GM19395 (cell line): ENCODE measurements around the gene ARHGEF6.

ENCODE experiments used
- ATAC-seq: cut with Tn5 transposase; IDR thresholded peaks from one replicate; pipeline ENCODE4 v1.9.1; 2021; ENCODE audit warnings: mild to moderate bottlenecking, moderate library complexity; ENCODE audit not compliant: unreplicated experiment

The ARHGEF6 gene

DNA sequence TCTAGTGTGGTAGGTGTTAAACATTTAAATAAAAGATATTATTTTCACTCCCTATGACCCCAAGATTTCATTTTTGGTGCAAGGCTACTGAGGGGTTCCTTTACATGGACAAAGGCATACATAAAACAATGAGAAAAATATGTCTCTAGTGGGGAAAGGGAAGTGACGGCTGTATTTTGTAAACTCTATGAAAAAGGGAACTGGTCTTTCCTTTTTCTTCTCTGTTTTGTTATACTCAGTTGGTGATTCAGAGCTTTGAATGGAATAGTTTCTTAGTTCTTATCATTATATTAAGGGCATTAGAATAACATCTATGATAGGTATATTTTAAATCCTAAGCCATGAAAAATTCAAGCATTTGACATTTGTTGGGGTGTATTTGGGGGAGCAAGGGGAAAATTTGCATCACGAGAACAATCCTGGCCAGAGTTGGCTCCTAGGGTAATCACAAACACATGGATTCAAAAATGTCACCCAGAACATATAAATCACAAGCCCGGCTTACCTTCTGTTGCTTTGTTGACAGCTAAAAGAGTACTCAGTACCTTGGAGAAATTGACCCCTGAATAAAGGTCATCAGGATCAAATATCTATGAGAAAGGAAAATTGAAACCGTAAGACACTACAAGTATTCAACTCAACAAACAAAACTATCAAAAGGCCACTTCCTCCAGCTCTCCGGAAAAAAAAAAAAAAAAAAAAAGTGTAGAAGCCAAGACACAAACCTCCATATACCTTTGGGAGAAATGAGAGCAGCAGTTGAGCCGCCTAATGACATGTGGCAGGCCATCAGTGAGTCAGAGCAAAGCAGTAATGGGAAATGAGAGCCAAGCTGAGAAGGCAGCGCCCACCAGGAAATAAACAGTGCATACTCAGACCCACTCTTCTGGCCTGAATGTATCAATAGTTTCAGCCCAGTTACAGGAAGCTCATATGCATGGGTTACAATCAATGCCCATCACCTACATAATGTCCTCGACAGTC lies 33.4 kb downstream of the ARHGEF6 start:
- peak; percentile 68 for ATAC-seq

DNA sequence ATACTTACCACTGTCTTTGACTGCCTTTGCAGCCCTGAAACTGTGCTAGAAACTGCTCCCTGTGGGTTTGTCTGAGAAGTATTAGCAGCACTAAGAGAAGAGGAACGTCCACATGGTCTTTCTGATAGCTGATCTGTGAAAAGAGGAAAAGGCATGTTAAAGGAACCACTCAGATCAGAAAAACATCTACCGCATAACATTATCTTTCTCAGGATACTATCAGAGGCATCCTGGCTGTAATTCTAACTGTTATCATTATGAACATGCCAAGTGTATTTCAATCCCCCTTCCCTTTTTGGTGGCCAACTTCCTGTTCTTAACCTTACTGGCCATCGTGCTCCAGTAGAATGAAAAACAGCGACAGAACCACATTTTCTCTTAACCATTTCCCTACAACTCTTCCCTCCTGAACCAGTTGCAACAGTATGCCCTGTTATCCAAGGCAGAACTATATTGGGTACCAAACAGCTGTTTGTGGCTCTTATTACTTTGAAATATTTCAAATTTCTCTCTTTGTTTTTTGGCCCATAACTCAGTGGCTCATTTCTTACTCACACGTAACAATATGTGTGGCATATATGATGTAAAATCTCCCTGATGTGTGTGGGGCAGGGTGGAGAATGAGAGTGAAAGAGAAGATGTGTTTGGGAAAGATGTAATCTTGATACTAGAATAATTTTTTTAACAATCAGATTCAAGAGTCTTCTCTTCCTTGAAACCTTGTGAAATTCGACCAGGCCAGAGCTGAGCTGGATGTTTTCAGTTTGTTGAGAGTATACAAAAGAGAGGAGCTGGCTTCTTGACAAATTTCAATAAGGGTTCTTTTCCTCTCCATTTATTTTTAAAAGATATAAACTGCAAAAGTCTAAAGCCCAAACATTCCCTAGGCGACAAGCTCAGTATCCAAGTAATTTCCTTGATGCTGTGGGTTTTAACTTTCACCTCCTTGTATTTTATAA lies 35.2 kb downstream of the ARHGEF6 start:
- ATAC-seq, result no peak

DNA sequence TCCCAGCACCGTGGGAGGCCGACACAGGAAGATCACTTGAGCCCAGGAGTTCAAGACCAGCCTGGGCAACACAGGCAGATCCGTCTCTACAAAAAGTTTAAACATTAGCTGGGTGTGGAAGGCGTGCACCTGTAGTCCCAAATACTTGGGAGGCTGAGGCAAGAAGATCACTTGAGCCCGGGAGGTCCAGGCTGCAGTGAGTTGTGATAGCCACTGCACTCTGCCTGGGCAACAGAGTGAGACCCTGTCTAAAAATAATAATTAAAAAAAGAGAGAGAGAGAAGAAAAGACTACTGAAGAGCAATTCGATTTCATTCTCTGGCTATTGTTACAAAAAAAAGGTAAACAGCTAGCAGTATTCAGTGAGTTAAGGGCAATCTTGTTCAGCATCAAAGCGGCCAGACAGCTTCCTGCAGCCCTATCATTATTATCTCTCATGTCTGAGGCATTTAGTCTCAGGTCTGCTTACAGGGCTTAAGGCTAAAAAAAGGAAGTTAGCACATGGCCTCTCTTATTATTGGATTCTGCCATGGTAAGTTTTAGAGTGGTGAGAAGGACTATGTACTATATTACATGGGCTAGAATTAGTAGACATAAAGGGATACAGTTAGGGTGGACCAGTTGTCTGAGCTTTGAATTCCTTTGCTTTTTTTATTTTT lies 37.9 kb downstream of the ARHGEF6 start:
- no peak for ATAC-seq

- ATAC-seq, result no peak
Measured at GRCh38 chrX:136738049-136738729, 42.5 kb downstream of the ARHGEF6 start.

DNA sequence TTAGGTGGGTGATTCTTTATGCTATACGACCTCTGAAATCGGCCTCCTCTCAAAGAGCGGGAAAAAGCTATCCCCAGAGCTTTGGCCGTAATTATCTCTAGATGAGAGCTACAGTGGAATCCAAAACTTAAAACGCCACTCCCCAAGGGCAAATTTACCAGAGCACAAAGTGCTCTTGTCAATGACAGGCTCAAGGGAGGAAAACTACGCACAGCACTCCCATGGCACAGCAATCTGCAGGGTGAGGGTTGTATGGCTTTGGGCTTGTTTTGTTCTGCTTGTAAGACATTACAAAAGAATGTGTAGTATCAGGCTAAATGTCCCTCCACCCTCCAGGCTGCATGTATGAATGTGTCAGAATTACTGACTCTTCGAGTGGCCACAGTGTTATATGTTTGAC lies 44.0 kb downstream of the ARHGEF6 start:
- no peak for ATAC-seq

DNA sequence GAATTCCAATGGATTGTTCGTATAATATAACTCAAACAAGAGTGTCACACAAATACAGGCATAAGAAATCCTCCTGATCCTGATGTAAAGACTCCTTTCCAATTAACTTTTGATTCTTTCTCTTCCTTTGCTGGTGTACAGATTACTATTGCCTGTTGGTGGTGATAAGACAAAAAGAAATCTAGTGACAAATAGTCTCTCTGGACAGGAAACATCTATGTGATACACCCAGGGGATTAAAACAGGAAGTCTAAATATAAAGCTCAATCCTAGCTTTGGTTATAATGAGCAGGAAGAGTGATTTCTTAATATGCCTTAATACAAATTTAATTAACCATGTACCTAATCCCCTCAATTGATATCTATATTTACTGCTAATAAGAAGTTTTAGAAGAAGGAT lies 45.1 kb downstream of the ARHGEF6 start:
- ATAC-seq, result no peak

DNA sequence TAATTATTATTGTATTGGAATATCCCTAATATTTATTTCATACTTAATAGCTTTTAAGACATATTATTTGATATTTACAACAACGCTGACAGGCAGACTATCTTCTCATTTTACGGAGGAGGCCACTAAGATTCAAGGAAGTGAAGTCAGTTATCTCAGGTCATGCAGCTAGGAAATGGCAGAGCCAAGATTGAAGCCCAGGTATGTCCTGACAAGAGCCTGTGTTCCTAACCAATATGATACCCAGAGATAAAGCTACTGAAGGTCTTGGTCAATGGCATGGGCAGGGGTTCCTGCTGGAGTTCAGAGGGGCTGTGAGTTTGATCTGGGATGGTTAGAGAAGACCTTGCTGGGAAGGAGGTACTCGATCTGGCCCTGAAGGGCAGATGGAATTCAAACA lies 47.1 kb downstream of the ARHGEF6 start:
- ATAC-seq, result no peak

GRCh38 chrX:136731798-136732197 lies 48.9 kb downstream of the ARHGEF6 start:
- ATAC-seq, result no peak

DNA sequence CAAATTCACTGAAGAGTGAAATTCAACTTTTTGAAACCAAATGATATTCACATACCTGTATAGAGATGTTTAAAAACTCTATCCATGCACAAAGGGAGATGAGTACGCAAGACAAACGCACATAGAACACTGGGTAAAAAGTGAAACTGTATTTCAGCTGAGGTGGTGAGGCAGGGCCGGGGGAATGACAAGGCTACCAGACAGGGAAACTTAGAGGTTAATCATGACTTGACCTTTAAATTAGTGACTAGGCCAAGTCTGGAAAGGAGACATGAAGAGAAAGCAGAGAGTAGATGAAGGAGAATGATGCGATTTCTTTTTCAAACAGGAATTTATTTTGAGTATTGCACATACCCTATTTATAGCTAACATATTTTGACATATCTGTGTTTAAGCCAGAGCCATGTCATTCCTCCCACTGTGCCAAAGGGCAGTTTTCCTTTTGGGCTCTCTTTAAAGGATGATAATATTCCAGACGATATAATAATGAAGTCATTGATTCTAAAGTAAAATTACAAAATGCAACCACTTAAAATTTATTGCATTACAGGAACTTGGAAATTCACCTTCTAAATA lies 49.4 kb downstream of the ARHGEF6 start:
- no peak for ATAC-seq

DNA sequence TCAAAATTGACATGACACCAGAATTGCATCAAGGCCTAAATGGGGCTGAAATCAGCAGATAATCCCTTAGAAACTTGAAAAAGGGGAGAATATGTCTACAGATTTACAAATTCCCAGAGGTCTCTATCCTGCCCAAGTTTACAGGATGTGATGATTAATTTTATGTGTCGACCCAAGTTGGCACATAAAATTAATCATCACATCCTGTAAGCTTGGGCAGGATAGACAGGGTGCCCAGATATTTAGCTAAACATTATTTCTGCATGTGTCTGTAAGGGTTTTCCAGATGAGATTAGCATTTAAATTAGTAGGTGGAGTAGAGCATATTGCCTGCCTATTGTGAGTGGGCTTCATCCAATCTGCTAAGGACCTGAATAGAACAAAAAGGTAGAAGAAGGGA lies 52.3 kb downstream of the ARHGEF6 start:
- ATAC-seq, result no peak

DNA sequence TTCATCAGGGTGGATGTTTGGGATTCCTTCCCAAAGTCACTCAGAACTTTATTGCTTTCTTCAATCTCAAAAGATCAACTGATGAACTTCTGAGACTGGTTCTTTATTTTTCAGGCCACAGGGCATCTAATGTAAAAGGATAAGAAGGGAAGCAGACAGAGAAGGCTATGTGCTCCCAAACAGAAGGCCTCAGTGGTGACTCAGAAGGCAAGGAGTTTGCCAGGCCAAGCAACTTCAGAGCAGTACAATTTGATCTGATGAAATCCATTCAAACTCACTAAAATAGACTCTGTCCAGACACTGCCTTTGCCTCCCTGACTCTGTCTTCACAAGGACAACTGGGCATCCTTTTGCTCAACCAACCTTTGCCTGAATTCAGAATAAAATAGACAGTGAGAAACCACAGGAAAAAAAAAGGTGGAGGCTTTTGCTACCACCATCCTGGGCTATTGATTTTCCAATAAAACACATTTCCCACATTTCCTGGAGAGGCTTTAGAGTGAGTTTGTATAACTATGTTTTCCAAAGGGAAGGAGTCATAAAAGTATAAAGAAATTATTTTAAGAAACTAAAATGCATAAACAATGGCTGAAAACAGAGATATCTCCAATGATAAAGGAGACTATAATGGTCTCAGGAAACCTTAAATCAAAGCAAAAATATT lies 55.2 kb downstream of the ARHGEF6 start:
- no peak for ATAC-seq

GRCh38 chrX:136718091-136718490 lies 62.6 kb downstream of the ARHGEF6 start:
- ATAC-seq, result no peak

DNA sequence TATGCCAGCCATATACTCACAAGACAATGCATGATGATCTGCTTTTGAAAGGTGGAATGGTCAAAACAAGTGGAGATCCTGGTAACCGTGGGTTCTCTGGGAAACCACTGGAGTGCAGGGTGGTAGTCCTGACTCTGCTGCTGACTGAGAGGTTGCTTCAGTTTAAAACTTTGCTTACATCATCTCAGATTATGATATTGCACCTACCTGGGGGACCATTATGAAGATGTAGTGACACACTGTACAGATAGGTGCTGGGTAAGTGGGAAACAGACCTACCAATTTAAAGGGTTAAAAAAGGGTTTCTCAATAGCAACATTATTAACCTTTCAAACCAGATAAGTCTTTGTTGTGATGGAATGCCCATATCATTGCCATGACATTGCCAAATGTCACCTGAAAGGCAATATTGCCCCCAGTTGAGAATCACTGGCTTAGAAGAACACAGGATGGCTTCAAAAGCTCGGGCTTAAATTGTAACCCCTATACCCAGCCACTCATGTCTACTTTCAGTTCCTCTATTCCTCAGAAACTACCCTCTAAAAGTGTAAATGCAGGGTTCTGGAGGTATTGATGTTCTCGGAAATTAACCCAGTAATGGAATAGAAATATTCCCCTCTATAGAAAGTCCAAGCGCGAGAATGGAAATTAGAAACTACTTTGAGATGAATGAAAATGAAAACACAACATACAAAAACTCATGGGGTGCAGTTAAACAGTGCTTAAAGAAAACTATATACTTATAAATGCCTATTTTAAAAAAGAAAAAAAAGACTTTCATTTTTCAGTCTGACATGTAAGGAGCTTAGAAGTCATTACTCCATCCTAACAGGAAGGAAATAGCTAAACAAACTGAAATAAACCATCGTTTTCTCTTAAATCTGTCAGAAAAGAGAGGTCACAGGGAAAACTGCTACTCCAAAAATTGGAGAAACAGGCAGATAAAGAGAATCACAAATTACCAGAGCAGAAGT lies 65.8 kb downstream of the ARHGEF6 start:
- ATAC-seq, result peak; percentile 93

- ATAC-seq, result no peak
Measured at GRCh38 chrX:136712650-136713310, 68.0 kb downstream of the ARHGEF6 start.

GRCh38 chrX:136711147-136711546 lies 69.6 kb downstream of the ARHGEF6 start:
- no peak for ATAC-seq

DNA sequence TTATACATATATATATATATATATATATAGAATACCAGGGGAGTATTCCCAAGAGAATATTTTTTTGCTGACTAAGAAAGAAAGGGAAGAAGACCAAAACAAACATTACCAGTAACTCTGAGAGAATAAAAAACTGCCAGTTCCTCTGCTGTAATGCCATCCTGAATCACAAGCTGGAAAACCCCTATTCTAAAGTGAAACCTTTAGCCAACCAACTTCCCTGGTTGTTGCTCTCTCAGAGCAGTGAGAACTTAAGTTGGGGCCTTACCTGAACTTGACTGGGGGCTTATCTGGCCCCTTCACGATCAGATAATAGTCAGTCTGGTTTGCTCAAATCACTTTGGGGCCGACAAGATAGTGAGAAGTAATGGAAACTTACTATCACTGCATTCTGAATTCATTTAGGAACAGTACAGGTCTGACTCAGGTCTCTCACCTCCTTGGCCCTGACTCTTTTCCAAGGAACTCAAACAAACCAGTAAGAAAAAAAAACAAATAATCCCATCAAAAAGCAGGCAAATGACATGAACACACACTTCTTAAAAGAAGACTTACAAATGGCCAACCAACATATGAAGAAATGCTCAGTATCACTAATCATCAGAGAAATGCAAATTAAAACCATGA lies 70.3 kb downstream of the ARHGEF6 start:
- no peak for ATAC-seq

DNA sequence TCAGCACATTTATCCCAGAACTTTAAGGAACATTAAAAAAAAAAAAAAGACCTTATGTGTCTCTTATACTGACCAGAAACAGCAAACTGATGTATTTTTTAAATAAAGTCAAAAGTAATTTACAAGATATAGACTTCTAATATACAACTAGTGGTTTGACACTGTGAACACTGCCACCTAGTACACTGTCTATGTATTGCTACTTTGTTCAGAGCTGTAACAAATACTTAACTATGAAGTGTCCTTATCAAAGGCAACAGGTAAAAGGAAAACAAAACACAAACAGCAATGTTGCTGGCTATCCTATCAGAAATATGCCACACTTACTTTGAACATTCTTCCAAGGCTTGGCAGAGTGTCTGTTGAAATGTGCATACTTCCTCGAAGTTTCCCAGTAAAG lies 72.4 kb downstream of the ARHGEF6 start:
- peak; percentile 56 for ATAC-seq
